ENCODE data around the gene TAS1R3.
A peak's percentile ranks its signal among the peaks of the same experiment; 100 is the strongest.

TAS1R3 gene

GRCh38 chr1:1332774-1333480 is 1.8 kb downstream of the TAS1R3 start:
- TF ChIP-seq POLR2AphosphoS5 (IDR thresholded peaks at IDR 0.05; ENCODE audit: low read depth, low read length) (0 out of 2 replicates have a peak, but pooled peaks have one; percentile 2), SIN3A (IDR thresholded peaks at IDR 0.05; ENCODE audit: borderline replicate concordance, insufficient read depth, low read length) (no peak), FOXP2 (optimal IDR thresholded peaks at IDR 0.05; ENCODE audit: borderline replicate concordance, extremely low read depth, extremely low read length, insufficient read depth) (no peak), TAF1 (IDR thresholded peaks at IDR 0.05; ENCODE audit: borderline replicate concordance, insufficient read depth, low read length) (no peak)
- TF ChIP-seq, protein P1, sequence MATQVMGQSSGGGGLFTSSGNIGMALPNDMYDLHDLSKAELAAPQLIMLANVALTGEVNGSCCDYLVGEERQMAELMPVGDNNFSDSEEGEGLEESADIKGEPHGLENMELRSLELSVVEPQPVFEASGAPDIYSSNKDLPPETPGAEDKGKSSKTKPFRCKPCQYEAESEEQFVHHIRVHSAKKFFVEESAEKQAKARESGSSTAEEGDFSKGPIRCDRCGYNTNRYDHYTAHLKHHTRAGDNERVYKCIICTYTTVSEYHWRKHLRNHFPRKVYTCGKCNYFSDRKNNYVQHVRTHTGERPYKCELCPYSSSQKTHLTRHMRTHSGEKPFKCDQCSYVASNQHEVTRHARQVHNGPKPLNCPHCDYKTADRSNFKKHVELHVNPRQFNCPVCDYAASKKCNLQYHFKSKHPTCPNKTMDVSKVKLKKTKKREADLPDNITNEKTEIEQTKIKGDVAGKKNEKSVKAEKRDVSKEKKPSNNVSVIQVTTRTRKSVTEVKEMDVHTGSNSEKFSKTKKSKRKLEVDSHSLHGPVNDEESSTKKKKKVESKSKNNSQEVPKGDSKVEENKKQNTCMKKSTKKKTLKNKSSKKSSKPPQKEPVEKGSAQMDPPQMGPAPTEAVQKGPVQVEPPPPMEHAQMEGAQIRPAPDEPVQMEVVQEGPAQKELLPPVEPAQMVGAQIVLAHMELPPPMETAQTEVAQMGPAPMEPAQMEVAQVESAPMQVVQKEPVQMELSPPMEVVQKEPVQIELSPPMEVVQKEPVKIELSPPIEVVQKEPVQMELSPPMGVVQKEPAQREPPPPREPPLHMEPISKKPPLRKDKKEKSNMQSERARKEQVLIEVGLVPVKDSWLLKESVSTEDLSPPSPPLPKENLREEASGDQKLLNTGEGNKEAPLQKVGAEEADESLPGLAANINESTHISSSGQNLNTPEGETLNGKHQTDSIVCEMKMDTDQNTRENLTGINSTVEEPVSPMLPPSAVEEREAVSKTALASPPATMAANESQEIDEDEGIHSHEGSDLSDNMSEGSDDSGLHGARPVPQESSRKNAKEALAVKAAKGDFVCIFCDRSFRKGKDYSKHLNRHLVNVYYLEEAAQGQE (IDR thresholded peaks at IDR 0.05; ENCODE audit: insufficient read depth in 1 of 2, low read depth in 2 of 2, low read length in 2 of 2): no peak

DNA sequence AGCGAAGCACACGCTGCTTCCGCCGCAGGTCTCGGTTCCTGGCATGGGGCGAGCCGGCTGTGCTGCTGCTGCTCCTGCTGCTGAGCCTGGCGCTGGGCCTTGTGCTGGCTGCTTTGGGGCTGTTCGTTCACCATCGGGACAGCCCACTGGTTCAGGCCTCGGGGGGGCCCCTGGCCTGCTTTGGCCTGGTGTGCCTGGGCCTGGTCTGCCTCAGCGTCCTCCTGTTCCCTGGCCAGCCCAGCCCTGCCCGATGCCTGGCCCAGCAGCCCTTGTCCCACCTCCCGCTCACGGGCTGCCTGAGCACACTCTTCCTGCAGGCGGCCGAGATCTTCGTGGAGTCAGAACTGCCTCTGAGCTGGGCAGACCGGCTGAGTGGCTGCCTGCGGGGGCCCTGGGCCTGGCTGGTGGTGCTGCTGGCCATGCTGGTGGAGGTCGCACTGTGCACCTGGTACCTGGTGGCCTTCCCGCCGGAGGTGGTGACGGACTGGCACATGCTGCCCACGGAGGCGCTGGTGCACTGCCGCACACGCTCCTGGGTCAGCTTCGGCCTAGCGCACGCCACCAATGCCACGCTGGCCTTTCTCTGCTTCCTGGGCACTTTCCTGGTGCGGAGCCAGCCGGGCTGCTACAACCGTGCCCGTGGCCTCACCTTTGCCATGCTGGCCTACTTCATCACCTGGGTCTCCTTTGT is 2.6 kb downstream of the TAS1R3 start:
- TF ChIP-seq, protein P1 (IDR thresholded peaks at IDR 0.05; ENCODE audit: insufficient read depth in 1 of 2, low read depth in 2 of 2, low read length in 2 of 2): no peak
- TF ChIP-seq FOXP2 (optimal IDR thresholded peaks at IDR 0.05; ENCODE audit: borderline replicate concordance, extremely low read depth, extremely low read length, insufficient read depth) (no peak), SIN3A (IDR thresholded peaks at IDR 0.05; ENCODE audit: borderline replicate concordance, insufficient read depth, low read length) (no peak), POLR2AphosphoS5 (IDR thresholded peaks at IDR 0.05; ENCODE audit: low read depth, low read length) (no peak), TAF1 (IDR thresholded peaks at IDR 0.05; ENCODE audit: borderline replicate concordance, insufficient read depth, low read length) (no peak)

DNA sequence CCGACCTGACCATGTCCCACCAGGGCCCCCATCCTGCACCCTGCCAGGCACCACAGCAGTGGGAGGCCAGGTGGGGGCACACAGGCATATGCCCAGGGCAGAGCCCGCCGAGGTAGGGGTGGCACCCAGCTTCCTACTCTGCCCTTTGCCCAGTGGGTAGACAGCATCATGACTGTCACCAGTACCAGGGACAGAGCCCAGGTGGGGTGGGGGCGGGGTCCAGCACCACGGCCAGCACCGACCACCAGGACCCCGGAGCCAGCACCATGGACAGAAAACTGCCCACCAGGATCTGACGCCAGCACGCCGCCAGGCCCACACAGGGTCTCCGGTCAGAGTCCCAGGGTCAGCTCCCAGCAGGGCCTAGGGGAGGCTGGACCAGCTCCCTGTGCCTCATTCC is 3.8 kb downstream of the TAS1R3 start:
- no peak for TF ChIP-seq POLR2AphosphoS5 (IDR thresholded peaks at IDR 0.05; ENCODE audit: low read depth, low read length)
- TF ChIP-seq SIN3A (IDR thresholded peaks at IDR 0.05; ENCODE audit: borderline replicate concordance, insufficient read depth, low read length): peak; percentile 59; the same call in 1 of the 2 replicates
- no peak for TF ChIP-seq TAF1 (IDR thresholded peaks at IDR 0.05; ENCODE audit: borderline replicate concordance, insufficient read depth, low read length)
- TF ChIP-seq, protein P1 (IDR thresholded peaks at IDR 0.05; ENCODE audit: insufficient read depth in 1 of 2, low read depth in 2 of 2, low read length in 2 of 2): peak; percentile 90 to 95
- TF ChIP-seq FOXP2 (optimal IDR thresholded peaks at IDR 0.05; ENCODE audit: borderline replicate concordance, extremely low read depth, extremely low read length, insufficient read depth): no peak

- no peak for TF ChIP-seq FOXP2 (optimal IDR thresholded peaks at IDR 0.05; ENCODE audit: borderline replicate concordance, extremely low read depth, extremely low read length, insufficient read depth)
- TF ChIP-seq SIN3A (IDR thresholded peaks at IDR 0.05; ENCODE audit: borderline replicate concordance, insufficient read depth, low read length): no peak
- TF ChIP-seq POLR2AphosphoS5 (IDR thresholded peaks at IDR 0.05; ENCODE audit: low read depth, low read length): no peak
- TF ChIP-seq, protein P1 (IDR thresholded peaks at IDR 0.05; ENCODE audit: insufficient read depth in 1 of 2, low read depth in 2 of 2, low read length in 2 of 2): no peak
- no peak for TF ChIP-seq TAF1 (IDR thresholded peaks at IDR 0.05; ENCODE audit: borderline replicate concordance, insufficient read depth, low read length)
These were observed 4.2 kb downstream of the TAS1R3 start for GRCh38 chr1:1335283-1335682.

Measured in PFSK-1 (cell line).